GM12878 (cell line): ENCODE data around the gene FANCF. TPM values are rescaled to one million over a fixed set of nuclear protein-coding genes. Genes with fewer than 3 reads are reported as not detected.

Experiments
- ATAC-seq: fragments of 200-7000 bp; cut with Tn5 transposase; 3 replicates; pipeline ENCODE4 v1.9.1; 2020; ENCODE audit warnings: mild to moderate bottlenecking, moderate library complexity
- BruUV-seq: library from RNA; stranded (reverse); fragments of 400-500 nt; replicated peaks from 2 replicates; lab custom pipeline; 2021; lab: Mats Ljungman, UMichigan
- CTCF ChIA-PET: fragments of 300-600 bp; sonication (Branson Sonifier 250); formaldehyde crosslinking; extraction: SDS; loops from one replicate; lab custom pipeline; 2021; ENCODE audit warnings: inconsistent platforms; lab: Yijun Ruan, JAX
- POLR2A ChIA-PET: fragments of 350-600 bp; formaldehyde crosslinking; extraction: SDS; loops from one replicate; lab custom pipeline; 2021; ENCODE audit warnings: inconsistent platforms; lab: Charles Lee
- RAD21 ChIA-PET: fragments of 300-600 bp; sonication (Branson Sonifier 250); formaldehyde crosslinking; loops from one replicate; lab custom pipeline; 2023; ENCODE audit warnings: antibody characterized with exemption; ENCODE audit not compliant: unreplicated experiment; lab: Charles Lee
- SMC1A ChIA-PET: fragments of 300-600 bp; sonication (Branson Sonifier 250); formaldehyde crosslinking; loops from one replicate; lab custom pipeline; 2023; ENCODE audit not compliant: unreplicated experiment, uncharacterized antibody; lab: Charles Lee
- DNase-seq: peaks from one replicate; pipeline ENCODE4 v3.0.0-alpha.2; 2011; ENCODE audit warnings: low read depth, low spot score
- FAIRE-seq: peaks from 3 replicates; lab custom pipeline; 2011; peaks lifted over from hg19 to GRCh38; lab: Jason Lieb, UNC
- H2AFZ ChIP-seq: 2 replicates; pipeline ENCODE4 v1.6.0; 2011; ENCODE audit warnings: low read depth, low read length, control low read depth; ENCODE audit not compliant: control insufficient read depth
- H3K27ac ChIP-seq: 2 replicates; pipeline ENCODE4 v1.5.1; 2011; ENCODE audit warnings: control low read depth; ENCODE audit not compliant: control insufficient read depth, insufficient read depth
- H3K27me3 ChIP-seq, 2 experiments: replicated peaks in 1 of 2; 2 replicates each; pipeline versions ENCODE4 v1.6.0 to v1.6.1; 2011; ENCODE audit warnings: low read length in 1 of 2; ENCODE audit not compliant: control insufficient read depth in 2 of 2, insufficient read depth in 2 of 2
- H3K36me3 ChIP-seq, 2 experiments: 2 replicates each; pipeline ENCODE4 v1.5.1; 2011; ENCODE audit warnings: low read length in 1 of 2; ENCODE audit not compliant: control insufficient read depth in 2 of 2, insufficient read depth in 2 of 2
- H3K4me1 ChIP-seq: 2 replicates; pipeline ENCODE4 v1.6.1; 2011; ENCODE audit warnings: mild to moderate bottlenecking, low read length, moderate library complexity, mixed read lengths; ENCODE audit not compliant: control insufficient read depth, insufficient read depth
- H3K4me2 ChIP-seq: 2 replicates; pipeline ENCODE4 v1.6.0; 2011; ENCODE audit warnings: control low read depth; ENCODE audit not compliant: control insufficient read depth, insufficient read depth
- H3K4me3 ChIP-seq: fragments of 200-600 bp; sonication (generic); 2 replicates; pipeline ENCODE4 v1.5.1; 2016
- H3K79me2 ChIP-seq: 2 replicates; pipeline ENCODE4 v1.6.0; 2011; ENCODE audit warnings: low read length; ENCODE audit not compliant: control insufficient read depth, insufficient read depth
- H3K9ac ChIP-seq: 2 replicates; pipeline ENCODE4 v1.8.0; 2011; ENCODE audit warnings: low read length, control low read depth, mixed read lengths; ENCODE audit not compliant: control insufficient read depth, insufficient read depth
- H3K9me3 ChIP-seq: replicated peaks from 3 replicates; pipeline ENCODE4 v1.5.1; 2011; ENCODE audit warnings: mild to moderate bottlenecking, low read length; ENCODE audit not compliant: control insufficient read depth, insufficient read depth
- H4K20me1 ChIP-seq: 2 replicates; pipeline ENCODE4 v1.6.0; 2011; ENCODE audit not compliant: control insufficient read depth, insufficient read depth
- E2F8 ChIP-seq: fragments of 450-650 bp; IDR thresholded peaks from 2 replicates; pipeline ENCODE4 v1.6.1; 2018; ENCODE audit warnings: mild to moderate bottlenecking, low read depth, moderate library complexity; ENCODE audit not compliant: partially characterized antibody
- NFIC ChIP-seq: IDR thresholded peaks from 2 replicates; pipeline ENCODE4 v1.6.1; 2012; ENCODE audit warnings: low read depth, mild to moderate bottlenecking, inconsistent platforms, low read length, moderate library complexity
- WGBS: methylation state at CpG from one replicate; pipeline ENCODE4 v1.1.6; 2016; ENCODE audit warnings: low lambda C conversion rate; ENCODE audit not compliant: insufficient replicate concordance, insufficient coverage; ENCODE audit errors: missing lambda C conversion rate; 5-methylcytosine and 5-hydroxymethylcytosine counted together
- in situ Hi-C: fragments of 300-500 bp; cut with MboI; formaldehyde crosslinking; loops from 9 replicates; pipeline ENCODE4 v1.14.3; 2018; ENCODE audit warnings: mixed read lengths
- intact Hi-C: fragments of 100-400 bp; cut with micrococcal nuclease; formaldehyde crosslinking; loops from one replicate; pipeline ENCODE4 v1.14.2; 2022; ENCODE audit not compliant: unreplicated experiment
- polyA plus RNA-seq, 11 experiments: library from polyadenylated mRNA; depleted of rRNA in 4 of 11; unstranded in 6 of 11; stranded (reverse) in 5 of 11; fragments of >200 nt; fragmentation: Nextera tagmentation in 4 of 11; fragmentation: Illumina TruSeq in 1 of 11; extraction: Ambion mirVana in 4 of 11; extraction: Trizol in 1 of 11; gene quantifications; 1 replicate in 1 of 11; 2 replicates in 10 of 11; pipeline versions ENCODE4 v1.2.1 to v1.2.3, GENCODE V29; 2011 to 2016; ENCODE audit warnings: inconsistent platforms in 2 of 11, missing spikeins in 2 of 11, low read depth in 1 of 11
- total RNA-seq, 4 experiments: library from RNA; depleted of rRNA in 3 of 4; stranded (reverse); fragments of >200 nt in 3 of 4; fragmentation: Illumina TruSeq in 1 of 4; extraction: Trizol in 1 of 4; gene quantifications; 2 replicates each; pipeline versions ENCODE4 v1.2.1 to v1.2.3, GENCODE V29; 2013 to 2021

Gene FANCF
- total and polyA plus RNA-seq, 10 of the 15 experiments (the other 5 are each of a cell fraction or from before 2014, with no cell fraction given) = 1.6 to 19.9 (median 12.2) TPM

DNA sequence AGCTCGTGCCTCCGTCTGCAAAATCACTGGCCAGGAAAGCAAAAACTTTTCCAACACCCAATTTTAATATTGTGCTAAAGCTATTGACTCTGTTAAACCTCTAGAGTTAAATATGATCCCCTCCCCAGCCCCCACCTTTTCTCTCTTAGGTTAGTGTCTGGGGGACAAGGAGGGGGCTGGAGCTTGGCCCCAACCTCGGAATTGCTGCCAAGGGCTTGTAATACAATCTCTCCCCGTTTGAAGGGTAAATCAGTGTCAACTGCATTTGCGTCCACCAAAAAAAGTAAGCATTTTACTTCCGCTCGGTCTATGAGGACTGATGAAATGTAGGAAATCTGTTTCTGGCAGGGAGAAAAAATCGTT lies 40.7 kb upstream of the FANCF start, which contains the start of gene GAS2:
GAS2 (plus strand) TSS at position 287 of the 363 bp plus-strand sequence. CDS start 8,259 bp downstream, outside the sequence.
- H3K27me3 ChIP-seq = no peaks in the 10 kb centered on the region
- peak within 1 kb of the TSS; percentile 77 for H3K27ac ChIP-seq
- H3K36me3 ChIP-seq = no peaks in the 10 kb centered on the region
- peak; percentile 3 for ATAC-seq
- peaks cover 2% of the 10 kb centered on the region for H3K79me2 ChIP-seq
- ChIA-PET SMC1A (interaction anchor here (0.8 to 3.6 kb wide), 14 partner anchors 9 to 468 kb away, joined by 3 to 30 read pairs (median 4); partner anchors contain the start of gene FANCF), CTCF (interaction anchor here (0.5 to 2.1 kb wide), 13 partner anchors 9 to 163 kb away, joined by 3 to 13 read pairs (median 4); partner anchors contain the start of genes FANCF and SVIP), RAD21 (interaction anchor here (1.2 to 3.7 kb wide), 6 partner anchors 9 to 162 kb away, joined by 3 to 46 read pairs (median 5); no protein-coding TSS in a partner anchor), POLR2A (interaction anchor here (0.8 to 2.8 kb wide), 9 partner anchors 9 to 122 kb away, joined by 3 to 19 read pairs (median 5); partner anchors contain the start of gene FANCF)
- DNase-seq = no peak
- peak within 1 kb of the TSS; percentile 84 for H2AFZ ChIP-seq
- peak within 1 kb of the TSS; percentile 59 for H3K4me3 ChIP-seq
- no peaks in the 10 kb centered on the region for H3K9me3 ChIP-seq
- in situ Hi-C loops (no loop called here), intact Hi-C loops (loop anchor here (2.0 to 5.0 kb wide), 2 partner anchors 42 to 334 kb away; partner anchors contain the start of gene FANCF)
- TF ChIP-seq NFIC (peak; percentile 20; the same call in 1 of the 2 replicates), E2F8 (no peak)
- WGBS = 33% methylated on average over 8 of the region's 8 CpGs
- FAIRE-seq = no peak
- no peaks in the 10 kb centered on the region for H4K20me1 ChIP-seq
- BruUV-seq = no TSS peak
- H3K4me2 ChIP-seq = peak within 1 kb of the TSS; percentile 73
- H3K4me1 ChIP-seq = no peaks in the 10 kb centered on the region
- peak within 1 kb of the TSS; percentile 63 for H3K9ac ChIP-seq
